DOHH2 (cell line): ENCODE results near the gene ACSL1.

Experiments used
- H3F3A ChIP-seq: fragments of 200-600 bp; sonication (generic), shearing (Covaris generic); 2 replicates; pipeline ENCODE4 v1.6.0; 2016; ENCODE audit warnings: antibody characterized with exemption, mild to moderate bottlenecking; ENCODE audit not compliant: control insufficient read depth, insufficient read depth
- H3K27ac ChIP-seq: fragments of 200-600 bp; sonication (generic); 2 replicates; pipeline ENCODE4 v1.5.1; 2014; ENCODE audit warnings: low read depth, mild to moderate bottlenecking, low read length, moderate library complexity
- H3K27me3 ChIP-seq: fragments of 200-600 bp; sonication (generic); 2 replicates; pipeline ENCODE4 v1.6.1; 2014; ENCODE audit warnings: mild to moderate bottlenecking, low read length, mixed read lengths; ENCODE audit not compliant: control insufficient read depth
- H3K36me3 ChIP-seq: fragments of 200-600 bp; sonication (generic); 2 replicates; pipeline ENCODE4 v1.6.1; 2014; ENCODE audit warnings: mild to moderate bottlenecking, low read length, moderate library complexity, mixed read lengths; ENCODE audit not compliant: control insufficient read depth
- H3K4me1 ChIP-seq: fragments of 200-600 bp; sonication (generic); 2 replicates; pipeline ENCODE4 v1.6.1; 2014; ENCODE audit warnings: mild to moderate bottlenecking, low read length, mixed read lengths; ENCODE audit not compliant: control insufficient read depth
- H3K4me2 ChIP-seq: fragments of 200-600 bp; sonication (generic); 2 replicates; pipeline ENCODE4 v1.6.0; 2014; ENCODE audit warnings: mild to moderate bottlenecking, low read length, moderate library complexity
- H3K4me3 ChIP-seq: fragments of 200-600 bp; sonication (generic); 2 replicates; pipeline ENCODE4 v1.5.1; 2014; ENCODE audit warnings: mild to moderate bottlenecking, low read length, mixed read lengths
- H3K79me2 ChIP-seq: fragments of 200-600 bp; sonication (generic); 2 replicates; pipeline ENCODE4 v1.6.1; 2014; ENCODE audit warnings: mild to moderate bottlenecking, low read length, mixed read lengths; ENCODE audit not compliant: control insufficient read depth
- H3K9me2 ChIP-seq: fragments of 200-600 bp; sonication (generic); replicated peaks from 2 replicates; pipeline ENCODE4 v1.6.1; 2014; ENCODE audit warnings: mild to moderate bottlenecking, low read length, mixed read lengths; ENCODE audit not compliant: control insufficient read depth
- H3K9me3 ChIP-seq: fragments of 200-600 bp; sonication (generic); 2 replicates; pipeline ENCODE4 v1.6.1; 2014; ENCODE audit warnings: antibody characterized with exemption, low read length, mixed read lengths; ENCODE audit not compliant: control insufficient read depth, insufficient read depth
- H4K20me1 ChIP-seq: fragments of 200-600 bp; sonication (generic); 2 replicates; pipeline ENCODE4 v1.6.0; 2014; ENCODE audit warnings: low read depth, mild to moderate bottlenecking, antibody characterized with exemption, low read length, moderate library complexity; ENCODE audit not compliant: control insufficient read depth, insufficient read depth
- EZH2phosphoT487 ChIP-seq: fragments of 200-600 bp; sonication (generic); IDR thresholded peaks from 2 replicates; pipeline ENCODE4 v1.6.1; 2017; ENCODE audit warnings: borderline replicate concordance, mild to moderate bottlenecking, antibody characterized with exemption, low read length, moderate library complexity, mixed read lengths
- TF ChIP-seq, protein P1 (sequence below): fragments of 200-600 bp; sonication (generic); IDR thresholded peaks from one replicate; pipeline ENCODE4 v1.5.1; 2014; ENCODE audit warnings: antibody characterized with exemption, mild to moderate bottlenecking, low read depth, low read length; ENCODE audit not compliant: poor library complexity, severe bottlenecking

The ACSL1 gene

DNA sequence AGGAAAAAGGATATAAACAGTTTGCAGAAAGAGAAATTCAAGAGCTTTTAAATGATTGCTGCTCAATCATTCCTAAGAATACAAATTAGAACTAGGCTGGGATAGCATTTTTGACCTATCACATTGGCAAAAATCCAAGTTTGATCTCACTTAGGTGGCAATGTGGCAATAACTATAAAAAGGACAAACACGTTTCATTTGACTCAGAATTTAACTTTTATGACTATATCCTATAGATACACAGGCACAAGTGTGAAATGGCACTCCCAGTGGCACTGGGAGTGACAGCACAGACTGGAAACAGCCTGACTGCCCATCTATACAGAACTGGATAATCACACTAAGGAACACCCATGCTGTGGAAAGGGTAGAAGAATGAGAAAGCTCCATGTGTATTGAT is 103.0 kb downstream of the ACSL1 start:
- Histone ChIP-seq H3K27me3 (no peaks in the 10 kb centered on the region), H3K36me3 (peaks cover 97% of the 10 kb centered on the region), H3F3A (peaks cover 4% of the 10 kb centered on the region), H3K4me3 (no peak overlapping the region), H3K27ac (no peak overlapping the region), H3K9me3 (no peaks in the 10 kb centered on the region), H3K4me1 (peaks cover 35% of the 10 kb centered on the region), H4K20me1 (peaks cover 2% of the 10 kb centered on the region; the same call in 1 of the 2 replicates), H3K4me2 (no peak overlapping the region), H3K9me2 (no peaks in the 10 kb centered on the region), H3K79me2 (peaks cover 87% of the 10 kb centered on the region)
- TF ChIP-seq, protein P1, sequence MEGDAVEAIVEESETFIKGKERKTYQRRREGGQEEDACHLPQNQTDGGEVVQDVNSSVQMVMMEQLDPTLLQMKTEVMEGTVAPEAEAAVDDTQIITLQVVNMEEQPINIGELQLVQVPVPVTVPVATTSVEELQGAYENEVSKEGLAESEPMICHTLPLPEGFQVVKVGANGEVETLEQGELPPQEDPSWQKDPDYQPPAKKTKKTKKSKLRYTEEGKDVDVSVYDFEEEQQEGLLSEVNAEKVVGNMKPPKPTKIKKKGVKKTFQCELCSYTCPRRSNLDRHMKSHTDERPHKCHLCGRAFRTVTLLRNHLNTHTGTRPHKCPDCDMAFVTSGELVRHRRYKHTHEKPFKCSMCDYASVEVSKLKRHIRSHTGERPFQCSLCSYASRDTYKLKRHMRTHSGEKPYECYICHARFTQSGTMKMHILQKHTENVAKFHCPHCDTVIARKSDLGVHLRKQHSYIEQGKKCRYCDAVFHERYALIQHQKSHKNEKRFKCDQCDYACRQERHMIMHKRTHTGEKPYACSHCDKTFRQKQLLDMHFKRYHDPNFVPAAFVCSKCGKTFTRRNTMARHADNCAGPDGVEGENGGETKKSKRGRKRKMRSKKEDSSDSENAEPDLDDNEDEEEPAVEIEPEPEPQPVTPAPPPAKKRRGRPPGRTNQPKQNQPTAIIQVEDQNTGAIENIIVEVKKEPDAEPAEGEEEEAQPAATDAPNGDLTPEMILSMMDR, result peak; percentile 36
- TF ChIP-seq EZH2phosphoT487, result no peak

GRCh38 chr4:184721254-184721653 is 104.5 kb downstream of the ACSL1 start:
- Histone ChIP-seq H3K36me3 (peaks cover 99% of the 10 kb centered on the region), H3K79me2 (peaks cover 89% of the 10 kb centered on the region), H4K20me1 (no peaks in the 10 kb centered on the region; the same call in 1 of the 2 replicates), H3K27ac (no peak overlapping the region), H3K9me2 (no peaks in the 10 kb centered on the region), H3K27me3 (no peaks in the 10 kb centered on the region), H3K4me3 (no peak overlapping the region), H3K4me2 (no peak overlapping the region), H3K9me3 (no peaks in the 10 kb centered on the region), H3K4me1 (peaks cover 36% of the 10 kb centered on the region), H3F3A (peaks cover 10% of the 10 kb centered on the region)
- no peak for TF ChIP-seq EZH2phosphoT487
- TF ChIP-seq, protein P1, result no peak

DNA sequence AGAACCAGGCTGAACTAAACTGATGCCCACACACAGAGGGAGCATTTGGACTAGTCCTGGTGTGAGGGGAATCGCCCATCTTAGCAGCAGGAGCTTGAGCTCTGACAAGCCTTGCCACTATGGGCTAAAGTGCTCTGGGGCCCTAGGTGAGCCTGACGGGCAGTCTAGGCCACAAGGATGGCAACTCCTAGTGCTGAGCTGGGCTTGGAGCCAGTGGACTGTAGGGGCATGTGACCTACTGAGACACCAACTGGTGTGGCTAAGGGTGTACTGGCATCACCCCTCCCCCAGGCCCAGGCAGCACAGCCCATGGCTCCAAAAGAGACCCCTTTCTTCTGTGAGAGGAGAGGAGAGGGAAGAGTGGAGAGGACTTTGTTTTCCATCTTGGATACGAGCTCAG is 106.4 kb downstream of the ACSL1 start:
- Histone ChIP-seq H3F3A (peaks cover 7% of the 10 kb centered on the region; the same call in 1 of the 2 replicates), H3K27me3 (no peaks in the 10 kb centered on the region), H3K36me3 (peaks cover 99% of the 10 kb centered on the region), H3K4me3 (no peak overlapping the region), H3K9me2 (no peaks in the 10 kb centered on the region), H3K4me1 (peaks cover 34% of the 10 kb centered on the region), H3K9me3 (no peaks in the 10 kb centered on the region), H3K27ac (no peak overlapping the region), H3K4me2 (no peak overlapping the region), H3K79me2 (peaks cover 87% of the 10 kb centered on the region), H4K20me1 (no peaks in the 10 kb centered on the region; the same call in 1 of the 2 replicates)
- TF ChIP-seq, protein P1, result no peak
- TF ChIP-seq EZH2phosphoT487, result no peak

GRCh38 chr4:184715526-184715925 is 110.2 kb downstream of the ACSL1 start:
- no peak overlapping the region for H3K4me2 ChIP-seq
- no peak overlapping the region for H3K27ac ChIP-seq
- no peaks in the 10 kb centered on the region for H3K27me3 ChIP-seq
- no peaks in the 10 kb centered on the region for H3K9me2 ChIP-seq
- peaks cover 100% of the 10 kb centered on the region for H3K36me3 ChIP-seq
- H3K4me3 ChIP-seq, result no peak overlapping the region
- no peaks in the 10 kb centered on the region for H3K9me3 ChIP-seq
- no peaks in the 10 kb centered on the region; the same call in 1 of the 2 replicates for H4K20me1 ChIP-seq
- no peak for TF ChIP-seq EZH2phosphoT487
- TF ChIP-seq, protein P1, result no peak
- H3K4me1 ChIP-seq, result peaks cover 34% of the 10 kb centered on the region
- H3F3A ChIP-seq, result peaks cover 7% of the 10 kb centered on the region; the same call in 1 of the 2 replicates
- peaks cover 70% of the 10 kb centered on the region for H3K79me2 ChIP-seq
